ENCODE results near the gene SBF2. TPM values are rescaled to one million over a fixed set of nuclear protein-coding genes. Genes with fewer than 3 reads are reported as not detected.

Gene SBF2
- total and polyA plus RNA-seq, 9 of the 15 experiments (the other 6 are each of a cell fraction or from before 2014, with no cell fraction given): 0.80 to 9.5 (median 5.0) TPM

GRCh38 chr11:10329935-10330334, 35.9 kb upstream of the SBF2 start (continued):
- TF ChIP-seq CHAMP1 (IDR thresholded peaks at IDR 0.05) (no peak), ELF1 (tag; IDR thresholded peaks at IDR 0.05) (no peak), ZNF280B (CRISPR knock-in tag; IDR thresholded peaks at IDR 0.05) (no peak), ZKSCAN8 (CRISPR knock-in tag; IDR thresholded peaks at IDR 0.05) (no peak), ZBTB34 (CRISPR knock-in tag; IDR thresholded peaks at IDR 0.05) (no peak), ZNF23 (CRISPR knock-in tag; IDR thresholded peaks at IDR 0.05) (no peak)
